Astrocyte of the spinal cord (primary cell): ENCODE measurements around the gene ZCCHC14.
"Not testable (repeated sequence)": the region's sequence is repeated elsewhere in the genome, so short reads cannot be mapped to it uniquely, and the experiment has no call there.

Experiments used
- DNase-seq: peaks from one replicate; pipeline ENCODE4 v3.0.0; 2011; ENCODE audit warnings: low read depth, low spot score
- H3K4me3 ChIP-seq: 2 replicates; pipeline ENCODE4 v1.5.1; 2011; ENCODE audit warnings: low read depth, mild to moderate bottlenecking, low read length, moderate library complexity
- in situ Hi-C: cut with HindIII; loops from 2 replicates; pipeline ENCODE4 v1.10.0; 2017; ENCODE audit warnings: low sequenced_read_pairs
- TF ChIP-seq, protein P1 (sequence below): IDR thresholded peaks from 2 replicates; pipeline ENCODE4 v1.5.1; 2012; ENCODE audit warnings: low read depth, mild to moderate bottlenecking, low read length, inconsistent platforms

ZCCHC14 gene

DNA sequence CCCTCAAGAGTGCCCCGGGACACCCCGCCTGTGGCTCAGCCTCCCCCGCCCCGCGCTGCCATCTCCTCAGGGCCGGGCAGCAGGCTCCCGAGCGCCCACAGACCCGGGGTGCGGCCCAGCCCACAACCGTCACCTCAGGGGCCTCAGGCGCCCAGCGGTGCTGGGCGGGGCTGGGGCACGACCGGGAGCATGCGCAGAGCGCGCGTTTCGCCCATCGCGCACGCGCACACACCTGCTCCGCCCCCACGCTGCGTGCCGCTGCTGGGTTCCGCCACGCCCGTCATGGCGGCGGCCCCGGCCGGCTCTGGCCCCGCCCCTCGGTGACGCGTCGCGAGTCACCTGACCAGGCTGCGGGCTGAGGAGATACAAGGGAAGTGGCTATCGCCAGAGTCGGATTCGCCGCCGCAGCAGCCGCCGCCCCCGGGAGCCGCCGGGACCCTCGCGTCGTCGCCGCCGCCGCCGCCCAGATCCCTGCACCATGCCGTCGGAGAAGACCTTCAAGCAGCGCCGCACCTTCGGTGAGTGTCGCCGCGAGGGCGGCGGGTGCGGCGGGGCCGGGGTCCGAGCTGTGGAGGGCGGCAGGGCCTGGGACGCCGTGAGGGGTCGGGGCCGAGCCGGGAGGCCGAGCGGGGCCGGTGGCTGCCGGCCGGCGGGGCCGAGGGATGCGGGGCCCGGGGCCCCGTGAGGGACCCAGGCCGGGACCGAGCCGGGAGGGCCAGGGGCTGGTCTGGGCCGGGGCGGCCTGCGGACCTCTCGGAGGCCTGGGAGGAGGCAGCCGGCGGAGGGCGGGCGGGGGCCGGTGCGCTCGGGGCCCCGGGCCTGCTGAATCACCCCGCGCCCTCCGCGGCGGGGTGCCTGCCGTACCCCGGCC lies 100.6 kb downstream of the ZCCHC14 start, which contains the start of gene MAP1LC3B:
MAP1LC3B (plus strand) TSS at position 387 of the 871 bp plus-strand sequence; CDS start at position 479, 92 bp downstream.
- peak; percentile 97 for DNase-seq
- H3K4me3 ChIP-seq: peak within 1 kb of the TSS; percentile 84
- TF ChIP-seq, protein P1, sequence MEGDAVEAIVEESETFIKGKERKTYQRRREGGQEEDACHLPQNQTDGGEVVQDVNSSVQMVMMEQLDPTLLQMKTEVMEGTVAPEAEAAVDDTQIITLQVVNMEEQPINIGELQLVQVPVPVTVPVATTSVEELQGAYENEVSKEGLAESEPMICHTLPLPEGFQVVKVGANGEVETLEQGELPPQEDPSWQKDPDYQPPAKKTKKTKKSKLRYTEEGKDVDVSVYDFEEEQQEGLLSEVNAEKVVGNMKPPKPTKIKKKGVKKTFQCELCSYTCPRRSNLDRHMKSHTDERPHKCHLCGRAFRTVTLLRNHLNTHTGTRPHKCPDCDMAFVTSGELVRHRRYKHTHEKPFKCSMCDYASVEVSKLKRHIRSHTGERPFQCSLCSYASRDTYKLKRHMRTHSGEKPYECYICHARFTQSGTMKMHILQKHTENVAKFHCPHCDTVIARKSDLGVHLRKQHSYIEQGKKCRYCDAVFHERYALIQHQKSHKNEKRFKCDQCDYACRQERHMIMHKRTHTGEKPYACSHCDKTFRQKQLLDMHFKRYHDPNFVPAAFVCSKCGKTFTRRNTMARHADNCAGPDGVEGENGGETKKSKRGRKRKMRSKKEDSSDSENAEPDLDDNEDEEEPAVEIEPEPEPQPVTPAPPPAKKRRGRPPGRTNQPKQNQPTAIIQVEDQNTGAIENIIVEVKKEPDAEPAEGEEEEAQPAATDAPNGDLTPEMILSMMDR: no peak
- in situ Hi-C loops: no loop called here

GRCh38 chr16:87391324-87391949 lies 101.4 kb downstream of the ZCCHC14 start:
- peak overlapping the region; percentile 53 for H3K4me3 ChIP-seq
- in situ Hi-C loops: no loop called here
- no peak for DNase-seq
- TF ChIP-seq, protein P1: no peak

DNA sequence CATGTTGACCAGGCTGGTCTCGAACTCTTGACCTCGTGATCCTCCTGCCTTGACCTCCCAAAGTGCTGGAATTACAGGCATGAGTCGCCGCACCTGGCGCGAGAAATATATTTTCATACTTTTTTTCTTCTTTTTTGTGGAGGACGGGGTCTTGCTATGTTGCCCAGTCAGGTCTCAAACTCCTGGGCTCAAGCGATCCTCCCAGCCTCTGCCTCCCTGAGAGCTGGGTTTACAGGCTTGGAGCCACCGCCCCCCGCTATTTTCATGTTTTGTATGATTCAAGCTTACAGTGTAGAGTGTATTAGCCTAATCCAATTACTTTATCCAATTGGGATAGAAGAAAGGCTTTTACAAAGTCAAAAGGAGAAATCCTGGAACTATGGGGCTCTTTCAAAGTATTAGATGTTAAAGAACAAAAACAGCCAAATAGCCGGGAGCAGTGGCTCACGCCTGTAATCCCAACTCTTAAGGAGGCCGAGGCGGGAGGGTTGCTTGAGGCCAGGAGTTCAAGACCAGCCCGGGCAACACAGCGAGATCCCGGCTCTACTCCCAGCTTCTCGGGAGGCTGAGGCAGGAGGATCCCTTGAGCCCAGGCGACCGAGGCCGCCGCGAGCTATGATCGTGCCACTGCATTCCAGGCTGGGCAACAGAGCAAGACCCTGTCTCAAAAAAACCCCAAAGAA lies 102.0 kb downstream of the ZCCHC14 start:
- in situ Hi-C loops: no loop called here
- TF ChIP-seq, protein P1: no peak
- no peak overlapping the region for H3K4me3 ChIP-seq
- no peak for DNase-seq

- H3K4me3 ChIP-seq, DNase-seq, in situ Hi-C loops: not testable (repeated sequence)
Observed at GRCh38 chr16:87389914-87390313, 102.9 kb downstream of the ZCCHC14 start.

- in situ Hi-C loops: no loop called here
- no peak overlapping the region for H3K4me3 ChIP-seq
- TF ChIP-seq, protein P1: no peak
- no peak for DNase-seq
Observed at GRCh38 chr16:87389245-87389644, 103.6 kb downstream of the ZCCHC14 start.

GRCh38 chr16:87388818-87389134 lies 104.0 kb downstream of the ZCCHC14 start:
- H3K4me3 ChIP-seq: no peak overlapping the region

More at GRCh38 chr16:87388818-87389134, 104.0 kb downstream of the ZCCHC14 start:
- DNase-seq: no peak
- TF ChIP-seq, protein P1: no peak
- in situ Hi-C loops: no loop called here
